Fibroblast of the aortic adventitia (primary cell): ENCODE results near the gene CPA5. TPM values are rescaled to one million over a fixed set of nuclear protein-coding genes. Genes with fewer than 3 reads are reported as not detected.

ENCODE experiments used
- DNase-seq: peaks from one replicate; pipeline ENCODE4 v3.0.0-alpha.2; 2010; ENCODE audit warnings: low read depth
- H3K4me3 ChIP-seq: 2 replicates; pipeline ENCODE4 v1.5.1; 2011; ENCODE audit warnings: low read depth, mild to moderate bottlenecking, control low read depth, low read length, moderate library complexity
- CTCF ChIP-seq: IDR thresholded peaks from 2 replicates; pipeline ENCODE4 v1.5.1; 2011; ENCODE audit warnings: mild to moderate bottlenecking, low read length, control low read depth, inconsistent platforms; ENCODE audit not compliant: insufficient read depth
- total RNA-seq: library from RNA; depleted of rRNA; stranded (reverse); fragments of >200 nt; gene quantifications from 2 replicates; pipeline ENCODE4 v1.2.3, GENCODE V29; 2012; ENCODE audit warnings: low replicate concordance

CPA5 gene
- total RNA-seq, 1 donor: 0.09 TPM

GRCh38 chr7:130359276-130359857 is 14.8 kb downstream of the CPA5 start:
- no peak for TF ChIP-seq CTCF
- DNase-seq: no peak
- no peak overlapping the region for H3K4me3 ChIP-seq

DNA sequence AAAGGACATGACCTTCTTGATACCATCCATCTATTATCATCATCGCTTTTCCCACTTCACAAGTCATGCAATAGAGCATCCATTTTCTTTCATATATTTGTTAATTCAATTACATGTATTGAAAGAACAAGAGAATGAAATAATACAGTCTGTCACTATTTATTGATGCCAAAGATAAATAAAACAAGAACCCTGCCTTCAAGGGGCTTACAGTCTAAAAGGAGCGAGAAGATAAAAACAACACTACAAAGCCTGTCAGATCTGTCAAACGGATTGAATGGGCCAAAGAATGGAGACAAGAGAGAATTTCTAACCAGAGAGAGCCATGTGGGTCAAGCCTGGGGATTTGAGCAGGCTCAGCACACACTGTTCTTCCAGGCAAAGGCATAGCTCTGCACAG is 15.9 kb downstream of the CPA5 start:
- DNase-seq: no peak
- H3K4me3 ChIP-seq: no peak overlapping the region
- TF ChIP-seq CTCF: no peak

DNA sequence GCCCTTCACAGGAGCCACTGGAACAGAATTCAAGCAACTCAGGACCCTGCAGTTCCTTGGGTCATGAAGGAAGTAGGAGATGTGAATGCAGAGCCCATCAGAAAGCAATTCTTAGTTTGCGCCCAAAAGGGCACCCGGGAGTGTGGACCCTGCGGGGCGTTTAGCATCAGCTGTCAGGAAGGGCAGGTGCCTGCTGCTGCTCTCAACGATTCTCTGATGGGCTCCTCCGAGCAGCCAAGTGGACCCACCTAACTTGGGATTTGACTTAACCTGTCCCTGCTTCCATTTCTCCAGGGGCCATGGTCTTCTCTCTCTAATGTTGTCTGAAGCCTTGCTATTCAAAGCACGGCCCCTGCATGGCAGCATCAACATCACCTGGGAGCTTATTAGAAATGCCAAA is 17.1 kb downstream of the CPA5 start:
- TF ChIP-seq CTCF: no peak
- no peak for DNase-seq
- H3K4me3 ChIP-seq: no peak overlapping the region

DNA sequence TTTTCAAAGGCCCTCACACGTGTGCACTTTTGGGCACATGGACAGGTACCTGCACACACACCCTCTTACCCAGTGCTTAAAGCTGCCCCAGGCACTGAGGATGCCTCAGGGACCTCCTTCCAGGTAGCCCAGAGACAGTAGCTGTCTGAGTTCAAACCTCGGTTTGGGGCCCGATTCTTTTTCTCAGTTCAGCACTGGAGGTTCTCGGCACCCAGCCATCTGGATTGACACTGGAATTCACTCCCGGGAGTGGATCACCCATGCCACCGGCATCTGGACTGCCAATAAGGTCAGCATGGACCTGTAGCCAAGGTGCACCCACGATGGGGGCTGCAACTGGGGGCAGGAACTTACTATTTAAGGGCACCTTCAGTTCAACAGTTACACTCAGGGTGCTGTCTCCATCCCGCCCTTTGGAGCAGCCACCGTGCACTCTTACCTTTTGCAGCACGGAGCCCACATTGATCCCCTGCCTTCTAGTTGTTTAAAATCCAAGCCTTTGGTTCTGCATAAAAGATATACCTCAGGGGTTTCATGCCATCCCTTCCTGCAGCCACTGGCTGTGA is 17.7 kb downstream of the CPA5 start:
- TF ChIP-seq CTCF: no peak
- H3K4me3 ChIP-seq: no peak overlapping the region
- no peak for DNase-seq

DNA sequence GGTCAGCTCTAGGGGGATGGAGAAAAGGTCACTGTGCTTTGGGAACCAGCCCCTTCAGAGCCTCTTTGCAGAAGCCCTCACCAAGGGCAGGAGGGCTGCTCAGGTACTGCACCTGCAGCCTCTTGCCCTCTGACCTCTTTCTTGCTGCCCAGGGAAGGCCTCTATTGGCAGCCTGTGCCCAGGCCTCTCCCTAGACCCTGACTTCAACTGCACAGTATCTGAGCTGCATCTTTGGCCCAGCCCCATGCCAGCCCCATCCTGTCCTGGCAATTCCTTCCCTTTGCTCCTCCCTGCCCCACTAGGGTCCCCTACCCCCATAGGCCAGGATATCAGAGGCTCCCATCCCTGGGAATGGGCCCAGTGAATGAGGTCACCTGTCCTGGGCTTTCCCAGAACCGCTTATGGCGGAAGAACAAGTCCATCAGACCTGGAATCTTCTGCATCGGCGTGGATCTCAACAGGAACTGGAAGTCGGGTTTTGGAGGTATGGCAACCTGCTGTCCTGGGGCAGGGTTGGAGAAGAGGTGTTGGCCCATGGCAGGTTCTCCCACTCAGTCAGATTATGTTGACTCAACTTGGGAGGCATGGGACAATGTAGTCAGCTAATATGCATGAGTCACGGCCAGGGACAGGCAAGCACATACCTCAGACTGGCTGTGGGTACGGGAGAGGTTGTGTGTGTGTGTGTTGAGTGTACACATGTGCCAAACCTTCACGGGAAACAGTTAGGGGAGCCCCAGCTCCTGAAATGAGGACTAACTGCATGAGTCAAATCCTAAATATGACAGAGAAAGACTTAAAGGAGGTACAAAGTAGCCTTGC is 18.6 kb downstream of the CPA5 start:
- DNase-seq: peak; percentile 93
- no peak overlapping the region for H3K4me3 ChIP-seq
- no peak for TF ChIP-seq CTCF

- no peak overlapping the region for H3K4me3 ChIP-seq
- TF ChIP-seq CTCF: no peak
- no peak for DNase-seq
Observed at GRCh38 chr7:130364451-130364850, 19.8 kb downstream of the CPA5 start.
